OCI-LY1 (cell line): Measurements from ENCODE around the gene CDC6.
A peak's percentile ranks its signal among the peaks of the same experiment; 100 is the strongest.

Experiments
- H2AFZ ChIP-seq: fragments of 200-600 bp; sonication (generic), shearing (Covaris generic); 2 replicates; pipeline ENCODE4 v1.6.0; 2014; ENCODE audit warnings: antibody characterized with exemption, mild to moderate bottlenecking, low read length
- H3F3A ChIP-seq: fragments of 200-600 bp; sonication (generic), shearing (Covaris generic); 2 replicates; pipeline ENCODE4 v1.6.0; 2014; ENCODE audit warnings: mild to moderate bottlenecking, antibody characterized with exemption, low read length, moderate library complexity; ENCODE audit not compliant: insufficient read depth
- H3K27ac ChIP-seq: fragments of 200-600 bp; sonication (generic); 2 replicates; pipeline ENCODE4 v1.5.1; 2014; ENCODE audit warnings: low read length, mixed run types, mild to moderate bottlenecking, low read depth; ENCODE audit not compliant: poor library complexity, severe bottlenecking
- H3K27me3 ChIP-seq: fragments of 200-600 bp; sonication (generic); 2 replicates; pipeline ENCODE4 v1.6.0; 2014; ENCODE audit warnings: antibody characterized with exemption, mild to moderate bottlenecking, low read length, moderate library complexity; ENCODE audit not compliant: insufficient read depth
- H3K36me3 ChIP-seq: fragments of 200-600 bp; sonication (generic); 2 replicates; pipeline ENCODE4 v1.6.1; 2014; ENCODE audit warnings: mild to moderate bottlenecking, antibody characterized with exemption, low read length, moderate library complexity, mixed read lengths; ENCODE audit not compliant: insufficient read depth
- H3K4me1 ChIP-seq: fragments of 200-600 bp; sonication (generic); 2 replicates; pipeline ENCODE4 v1.5.1; 2014; ENCODE audit warnings: mild to moderate bottlenecking, low read length, moderate library complexity; ENCODE audit not compliant: insufficient read depth, severe bottlenecking
- H3K4me2 ChIP-seq: fragments of 200-600 bp; sonication (generic), shearing (Covaris generic); 2 replicates; pipeline ENCODE4 v1.6.1; 2014; ENCODE audit warnings: low read length
- H3K4me3 ChIP-seq: fragments of 200-600 bp; sonication (generic); 2 replicates; pipeline ENCODE4 v1.5.1; 2014; ENCODE audit warnings: low read length, low read depth, mild to moderate bottlenecking, mixed read lengths; ENCODE audit not compliant: poor library complexity, severe bottlenecking
- H3K79me2 ChIP-seq: fragments of 200-600 bp; shearing (Covaris generic); 2 replicates; pipeline ENCODE4 v1.6.1; 2016; ENCODE audit warnings: mixed run types, low read length, mixed read lengths; ENCODE audit not compliant: insufficient read depth
- H3K9ac ChIP-seq: fragments of 200-600 bp; sonication (generic), shearing (Covaris generic); 2 replicates; pipeline ENCODE4 v1.6.1; 2014; ENCODE audit warnings: mild to moderate bottlenecking, low read length, mixed read lengths
- H3K9me2 ChIP-seq: fragments of 200-600 bp; sonication (generic), shearing (Covaris generic); 2 replicates; pipeline ENCODE4 v1.6.1; 2014; ENCODE audit warnings: low read depth, mild to moderate bottlenecking, low read length, mixed read lengths
- H3K9me3 ChIP-seq: fragments of 200-600 bp; shearing (Covaris generic); 2 replicates; pipeline ENCODE4 v1.6.1; 2014; ENCODE audit warnings: low read length, mixed read lengths
- H4K20me1 ChIP-seq: fragments of 200-600 bp; sonication (generic), shearing (Covaris generic); 2 replicates; pipeline ENCODE4 v1.6.0; 2016; ENCODE audit warnings: mild to moderate bottlenecking, low read length; ENCODE audit not compliant: insufficient read depth
- EZH2 ChIP-seq: fragments of 200-600 bp; sonication (generic), shearing (Covaris generic); IDR thresholded peaks from 2 replicates; pipeline ENCODE4 v1.8.0; 2017; ENCODE audit warnings: borderline replicate concordance, mixed run types, mild to moderate bottlenecking, antibody characterized with exemption, low read length, moderate library complexity, mixed read lengths
- TF ChIP-seq, protein P1 (sequence below): fragments of 200-600 bp; sonication (generic), shearing (Covaris generic); IDR thresholded peaks from 2 replicates; pipeline ENCODE4 v1.5.1; 2017; ENCODE audit warnings: mild to moderate bottlenecking, antibody characterized with exemption, low read length, moderate library complexity, mixed read lengths

Gene CDC6

DNA sequence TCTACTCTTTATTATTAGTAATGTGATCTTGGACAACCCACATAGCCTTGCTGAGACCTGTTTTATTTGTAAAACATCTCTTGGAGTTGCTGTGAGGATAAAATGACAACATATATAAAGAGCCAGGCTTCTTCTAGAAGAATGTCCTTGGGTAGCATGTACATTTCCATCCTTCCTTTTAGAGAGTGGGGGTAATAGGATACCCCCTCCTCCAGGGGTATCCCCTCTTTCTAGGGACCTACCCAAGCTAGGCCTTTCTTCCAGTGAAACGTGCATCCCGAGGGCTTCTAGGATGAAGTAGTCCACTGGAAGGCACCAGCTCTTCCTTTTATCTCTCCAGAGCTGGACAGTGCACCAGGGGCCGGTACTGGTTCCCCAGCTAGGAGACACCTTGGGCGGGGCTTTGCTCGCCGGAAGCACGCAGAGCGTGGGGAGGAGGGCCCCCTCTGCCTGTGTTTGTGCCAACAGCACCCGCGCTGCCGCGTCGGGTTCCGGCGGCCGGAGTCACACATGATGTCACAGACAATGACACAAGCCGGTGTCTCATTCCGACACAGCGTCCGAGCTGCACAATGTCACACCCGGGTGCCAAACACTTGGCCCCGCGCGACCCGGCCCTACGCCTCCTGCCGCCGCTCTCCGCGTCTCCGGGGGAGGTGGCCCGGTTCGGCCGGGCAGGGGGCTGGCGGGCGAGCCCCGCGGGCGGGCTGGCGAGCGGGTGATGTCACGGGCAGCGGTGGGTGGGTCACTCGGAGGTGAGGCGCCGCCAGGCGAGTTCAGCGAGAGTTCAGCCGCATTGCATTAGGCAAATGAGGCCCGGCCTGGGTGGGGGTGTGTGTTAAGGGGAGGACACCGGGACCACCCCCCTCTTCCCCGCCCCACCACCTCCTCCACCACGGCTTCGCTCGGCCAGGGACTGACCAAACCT is 53.5 kb downstream of the CDC6 start:
- Histone ChIP-seq H3K9me2 (no peaks in the 10 kb centered on the region), H3K9ac (peak overlapping the region; percentile 66), H4K20me1 (no peaks in the 10 kb centered on the region), H3K9me3 (no peaks in the 10 kb centered on the region), H3K27ac (no peak overlapping the region), H3K4me2 (peak overlapping the region; percentile 80), H3K79me2 (no peaks in the 10 kb centered on the region), H3K4me3 (peak overlapping the region; percentile 71), H3K27me3 (peaks cover 5% of the 10 kb centered on the region; the same call in 1 of the 2 replicates), H3K4me1 (peaks cover 19% of the 10 kb centered on the region), H3K36me3 (no peaks in the 10 kb centered on the region), H2AFZ (no peak overlapping the region), H3F3A (0 out of 2 replicates have a peak, but pooled peaks cover 3% of the 10 kb centered on the region)
- TF ChIP-seq, protein P1, sequence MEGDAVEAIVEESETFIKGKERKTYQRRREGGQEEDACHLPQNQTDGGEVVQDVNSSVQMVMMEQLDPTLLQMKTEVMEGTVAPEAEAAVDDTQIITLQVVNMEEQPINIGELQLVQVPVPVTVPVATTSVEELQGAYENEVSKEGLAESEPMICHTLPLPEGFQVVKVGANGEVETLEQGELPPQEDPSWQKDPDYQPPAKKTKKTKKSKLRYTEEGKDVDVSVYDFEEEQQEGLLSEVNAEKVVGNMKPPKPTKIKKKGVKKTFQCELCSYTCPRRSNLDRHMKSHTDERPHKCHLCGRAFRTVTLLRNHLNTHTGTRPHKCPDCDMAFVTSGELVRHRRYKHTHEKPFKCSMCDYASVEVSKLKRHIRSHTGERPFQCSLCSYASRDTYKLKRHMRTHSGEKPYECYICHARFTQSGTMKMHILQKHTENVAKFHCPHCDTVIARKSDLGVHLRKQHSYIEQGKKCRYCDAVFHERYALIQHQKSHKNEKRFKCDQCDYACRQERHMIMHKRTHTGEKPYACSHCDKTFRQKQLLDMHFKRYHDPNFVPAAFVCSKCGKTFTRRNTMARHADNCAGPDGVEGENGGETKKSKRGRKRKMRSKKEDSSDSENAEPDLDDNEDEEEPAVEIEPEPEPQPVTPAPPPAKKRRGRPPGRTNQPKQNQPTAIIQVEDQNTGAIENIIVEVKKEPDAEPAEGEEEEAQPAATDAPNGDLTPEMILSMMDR: no peak
- no peak for TF ChIP-seq EZH2

DNA sequence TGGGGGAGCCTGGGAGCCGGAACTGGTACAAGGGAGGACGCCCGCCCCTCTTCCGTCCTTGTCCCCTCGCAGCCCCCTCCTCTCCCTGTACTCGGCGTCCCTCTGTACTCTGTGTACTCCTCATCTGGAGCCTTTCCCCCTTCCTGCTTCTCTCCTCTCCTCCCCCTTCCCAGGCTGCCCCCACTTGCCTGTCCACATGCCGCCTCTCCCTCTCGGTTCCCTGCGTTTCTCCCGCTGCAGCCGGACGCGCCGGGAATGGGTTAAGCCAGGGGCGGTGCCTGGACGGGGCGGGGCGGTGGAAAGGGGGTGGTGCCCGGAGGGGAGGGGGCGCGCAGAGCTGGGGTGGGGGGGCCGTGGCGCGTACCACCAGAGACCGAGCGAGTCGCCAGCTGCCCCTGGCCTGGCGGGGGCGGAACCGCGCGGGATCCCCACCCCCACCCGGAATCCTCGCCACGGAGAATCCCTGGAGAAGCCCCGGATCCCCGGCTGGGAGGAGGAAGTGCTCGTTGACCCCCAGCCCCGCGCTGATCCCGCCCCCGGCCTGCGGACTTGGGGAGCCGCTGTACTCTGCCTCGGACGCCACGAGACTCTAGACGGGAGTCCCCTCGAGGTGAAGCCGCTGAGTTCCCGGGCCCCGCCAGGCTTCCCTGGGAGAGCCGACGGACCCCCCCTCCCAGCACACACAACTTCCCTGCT is 54.3 kb downstream of the CDC6 start:
- Histone ChIP-seq H3K4me3 (peak overlapping the region; percentile 71), H3K9ac (peak overlapping the region; percentile 66), H4K20me1 (no peaks in the 10 kb centered on the region), H3K27ac (no peak overlapping the region), H3K79me2 (no peaks in the 10 kb centered on the region), H3K9me2 (no peaks in the 10 kb centered on the region), H3K4me1 (peaks cover 19% of the 10 kb centered on the region), H2AFZ (no peak overlapping the region), H3K36me3 (no peaks in the 10 kb centered on the region), H3K9me3 (no peaks in the 10 kb centered on the region), H3F3A (0 out of 2 replicates have a peak, but pooled peaks cover 3% of the 10 kb centered on the region), H3K27me3 (peaks cover 5% of the 10 kb centered on the region; the same call in 1 of the 2 replicates), H3K4me2 (peak overlapping the region; percentile 80)
- no peak for TF ChIP-seq EZH2
- TF ChIP-seq, protein P1: no peak

DNA sequence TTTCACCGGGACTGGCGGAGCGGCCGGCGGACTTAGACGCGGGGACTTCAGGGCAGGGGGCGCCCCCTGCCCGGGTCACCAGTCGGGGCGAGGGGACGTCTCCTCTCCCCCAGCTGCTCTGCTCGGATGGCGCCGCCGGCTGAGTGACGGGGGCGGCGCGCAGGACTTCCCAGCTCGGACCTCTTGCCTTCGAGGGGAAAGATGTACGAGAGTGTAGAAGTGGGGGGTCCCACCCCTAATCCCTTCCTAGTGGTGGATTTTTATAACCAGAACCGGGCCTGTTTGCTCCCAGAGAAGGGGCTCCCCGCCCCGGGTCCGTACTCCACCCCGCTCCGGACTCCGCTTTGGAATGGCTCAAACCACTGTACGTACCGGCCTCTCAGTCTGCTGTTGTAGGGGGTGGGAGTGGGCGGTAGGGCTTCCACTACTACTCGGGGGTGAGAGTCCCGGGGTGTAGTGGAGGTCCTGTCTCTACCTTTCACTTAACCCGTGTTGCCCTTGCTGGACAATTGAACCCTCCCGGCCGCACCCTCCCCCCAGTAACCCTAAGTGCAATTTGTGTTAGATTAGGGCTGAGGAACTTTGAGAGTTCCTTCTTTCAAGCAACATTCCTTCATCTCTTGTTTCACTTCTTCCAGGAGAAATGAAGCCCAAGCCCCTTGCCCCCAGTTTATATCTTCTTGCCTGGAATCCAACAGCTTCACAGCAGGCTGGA is 55.0 kb downstream of the CDC6 start:
- no peak overlapping the region for H3K27ac ChIP-seq
- H3K4me2 ChIP-seq: peak overlapping the region; percentile 80
- no peak overlapping the region for H3K9ac ChIP-seq
- no peaks in the 10 kb centered on the region for H4K20me1 ChIP-seq
- H2AFZ ChIP-seq: no peak overlapping the region
- peaks cover 19% of the 10 kb centered on the region for H3K4me1 ChIP-seq
- H3K9me3 ChIP-seq: no peaks in the 10 kb centered on the region
- TF ChIP-seq EZH2: no peak
- TF ChIP-seq, protein P1: no peak
- 0 out of 2 replicates have a peak, but pooled peaks cover 3% of the 10 kb centered on the region for H3F3A ChIP-seq
- H3K9me2 ChIP-seq: no peaks in the 10 kb centered on the region
- no peaks in the 10 kb centered on the region for H3K36me3 ChIP-seq
- peaks cover 5% of the 10 kb centered on the region; the same call in 1 of the 2 replicates for H3K27me3 ChIP-seq
- peak overlapping the region; percentile 71 for H3K4me3 ChIP-seq
- no peaks in the 10 kb centered on the region for H3K79me2 ChIP-seq
